T-helper 22 cell (primary cell): Measurements from ENCODE around the gene RINL.
A peak's percentile ranks its signal among the peaks of the same experiment; 100 is the strongest.
"Not testable (repeated sequence)": the region's sequence is repeated elsewhere in the genome, so short reads cannot be mapped to it uniquely, and the experiment has no call there.

Source experiments
- DNase-seq: peaks from one replicate; pipeline ENCODE4 v3.0.0-alpha.2; 2020; ENCODE audit warnings: low read depth

RINL gene

DNA sequence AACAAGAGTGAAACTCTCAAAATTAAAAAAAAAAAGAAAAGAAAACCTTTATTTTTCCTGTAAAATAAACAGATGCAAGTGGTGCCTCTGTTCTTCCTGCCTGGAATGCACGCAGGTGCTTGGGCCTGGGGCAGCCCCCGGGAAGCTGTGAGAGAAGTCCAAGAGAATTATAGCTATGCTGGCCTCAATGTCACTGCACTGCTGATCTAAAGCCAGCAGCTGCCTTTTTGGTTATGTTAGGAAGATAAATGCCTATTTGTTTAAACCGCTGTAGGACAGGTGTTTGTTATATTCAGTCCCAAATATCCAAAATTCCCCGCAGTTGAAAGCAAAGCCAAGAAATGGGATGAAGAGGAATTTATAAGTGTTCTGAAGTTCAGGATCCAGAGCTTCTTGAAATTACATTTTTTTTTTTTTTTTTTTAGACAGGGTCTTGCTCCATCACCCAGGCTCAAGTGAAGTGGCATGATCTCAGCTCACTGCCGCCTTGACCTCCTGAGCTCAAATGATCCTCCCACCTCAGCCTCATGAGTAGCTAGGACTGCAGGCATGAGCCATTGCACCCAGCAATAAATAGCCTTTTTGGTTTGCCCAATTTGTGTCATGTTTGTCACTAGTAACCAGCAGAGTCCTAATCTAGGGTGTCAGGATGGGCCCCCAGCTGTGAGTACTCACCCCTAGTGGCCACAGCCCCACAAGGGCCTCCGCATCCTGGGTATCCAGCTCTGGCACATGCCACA, 2.2 kb downstream of the RINL start:
- DNase-seq = no peak

DNA sequence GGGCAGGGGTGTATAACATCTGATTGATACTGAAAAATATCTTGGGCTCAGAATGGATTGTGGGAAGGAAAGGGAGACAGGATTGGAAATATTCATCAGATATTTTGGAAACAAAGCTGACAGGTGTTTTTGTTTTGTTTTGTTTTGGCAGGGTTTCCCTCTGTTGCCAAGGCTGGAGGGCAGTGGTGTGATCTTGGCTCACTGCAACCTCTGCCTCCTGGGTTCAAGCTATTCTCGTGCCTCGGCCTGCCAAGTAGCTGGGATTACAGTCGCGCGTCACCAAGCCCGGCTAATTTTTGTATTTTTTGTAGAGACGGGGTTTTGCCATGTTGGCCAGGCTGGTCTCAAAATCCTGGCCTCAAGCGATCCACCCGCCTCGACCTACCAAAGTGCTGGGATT, 4.7 kb downstream of the RINL start:
- DNase-seq = not testable (repeated sequence)

DNA sequence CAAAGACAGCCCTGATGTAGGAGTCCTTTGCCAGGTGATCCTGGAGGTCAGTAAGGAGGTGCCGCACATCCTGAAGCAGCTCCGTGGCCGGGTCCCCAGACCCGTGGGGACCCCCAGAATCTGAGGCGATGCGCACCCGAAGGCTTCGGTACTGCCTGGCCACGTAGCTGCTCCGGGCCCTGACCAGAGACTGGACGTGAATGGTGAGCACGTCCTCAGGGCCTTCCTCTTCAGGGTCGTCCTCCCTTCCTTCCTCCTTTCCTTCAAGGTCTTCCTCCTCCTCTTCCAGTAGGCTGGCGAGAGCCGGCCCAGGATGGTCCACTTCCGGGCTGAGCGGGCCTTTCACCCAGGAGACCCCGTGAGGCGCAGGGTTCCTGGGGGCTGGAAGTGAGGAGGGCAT, 7.5 kb downstream of the RINL start:
- no peak for DNase-seq

DNA sequence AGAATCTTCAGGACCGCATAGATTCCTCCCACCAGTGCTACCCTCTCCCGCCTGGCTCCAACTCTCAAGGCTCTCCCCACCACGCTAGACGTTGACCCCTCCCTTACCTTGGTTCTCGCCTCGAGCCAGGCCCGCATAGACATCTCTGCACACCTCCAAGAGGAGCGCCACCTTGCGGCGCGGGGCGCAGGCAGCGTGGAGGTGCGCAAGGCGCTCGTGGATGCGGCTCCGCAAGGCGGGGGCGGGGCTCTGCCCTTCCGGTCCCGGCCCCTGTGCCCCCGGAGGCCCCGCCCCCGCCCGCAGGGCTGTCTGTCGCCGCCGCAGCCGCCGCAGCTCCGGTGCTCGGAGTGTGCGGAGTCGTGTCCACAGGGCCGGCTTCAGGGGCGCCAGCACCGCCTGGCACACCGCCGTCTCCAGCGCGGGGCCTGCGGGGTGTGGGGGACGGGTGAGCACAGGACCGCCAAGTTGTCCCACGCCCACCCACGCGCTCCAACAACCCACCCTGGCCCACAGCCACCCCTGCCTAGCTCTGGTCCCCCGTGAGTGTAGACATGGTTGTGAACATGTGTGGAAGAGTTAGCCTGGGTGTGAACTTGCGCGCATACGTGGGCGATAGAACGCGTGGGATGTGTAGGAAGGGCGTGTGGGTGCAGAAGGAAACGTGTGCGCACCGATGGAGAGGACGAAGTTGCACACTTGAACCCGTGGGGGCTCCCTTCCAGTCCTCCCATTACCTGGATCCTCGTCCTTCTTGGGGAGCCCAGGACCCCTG, 8.1 kb downstream of the RINL start:
- peak; percentile 87 for DNase-seq

DNA sequence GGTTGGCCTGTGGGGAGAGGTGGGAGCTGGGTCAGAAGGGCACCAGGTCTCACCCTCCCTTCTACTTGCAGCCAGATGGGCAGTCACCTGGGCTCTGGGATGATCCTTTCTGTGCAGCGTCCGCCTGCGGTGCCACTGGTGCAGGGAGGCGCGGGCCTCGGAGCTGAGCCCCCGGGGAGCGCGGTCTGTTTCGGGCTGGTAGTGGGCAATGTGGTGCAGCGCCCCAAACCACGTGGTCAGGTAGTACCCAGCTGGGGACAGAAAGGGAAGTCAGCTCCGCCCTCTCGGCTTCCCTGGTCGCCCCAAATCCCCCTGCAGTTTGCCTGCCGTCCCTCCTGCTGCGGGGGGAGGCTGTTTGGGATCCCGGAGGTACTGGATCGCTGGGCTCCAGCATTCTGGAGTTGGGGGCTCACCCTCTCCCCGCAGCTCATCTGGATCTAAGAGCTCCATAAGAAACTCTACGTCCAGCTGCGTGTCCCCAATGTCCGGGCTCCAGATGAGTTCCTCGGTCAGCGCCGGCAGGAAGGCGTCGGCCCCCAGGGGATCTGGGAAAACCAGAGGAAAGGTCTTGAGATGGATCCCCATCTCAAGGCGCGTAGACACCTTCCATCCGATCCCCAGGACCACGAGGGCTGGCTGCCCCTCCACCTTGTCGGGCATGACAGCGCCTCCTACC, 8.8 kb downstream of the RINL start:
- no peak for DNase-seq

DNA sequence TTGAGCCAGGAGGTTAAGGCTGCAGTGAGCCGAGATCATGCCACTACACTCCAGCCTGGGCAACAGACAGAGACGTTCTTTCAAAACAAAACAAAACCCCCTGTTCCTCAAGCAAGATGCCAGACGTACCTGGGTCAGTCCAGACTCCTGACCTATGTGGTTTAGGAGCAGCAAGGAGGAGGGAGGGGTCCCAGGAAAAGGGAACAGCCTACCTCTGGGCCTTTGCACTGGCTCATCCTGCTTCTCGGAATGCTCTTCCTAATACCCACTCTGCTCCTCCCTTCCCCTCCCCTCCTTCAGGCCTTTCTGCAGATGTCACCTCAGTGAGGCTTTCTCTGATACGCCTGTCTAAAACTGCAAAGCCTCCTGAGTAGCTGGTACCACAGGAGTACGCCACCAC, 9.5 kb downstream of the RINL start:
- DNase-seq = no peak

DNA sequence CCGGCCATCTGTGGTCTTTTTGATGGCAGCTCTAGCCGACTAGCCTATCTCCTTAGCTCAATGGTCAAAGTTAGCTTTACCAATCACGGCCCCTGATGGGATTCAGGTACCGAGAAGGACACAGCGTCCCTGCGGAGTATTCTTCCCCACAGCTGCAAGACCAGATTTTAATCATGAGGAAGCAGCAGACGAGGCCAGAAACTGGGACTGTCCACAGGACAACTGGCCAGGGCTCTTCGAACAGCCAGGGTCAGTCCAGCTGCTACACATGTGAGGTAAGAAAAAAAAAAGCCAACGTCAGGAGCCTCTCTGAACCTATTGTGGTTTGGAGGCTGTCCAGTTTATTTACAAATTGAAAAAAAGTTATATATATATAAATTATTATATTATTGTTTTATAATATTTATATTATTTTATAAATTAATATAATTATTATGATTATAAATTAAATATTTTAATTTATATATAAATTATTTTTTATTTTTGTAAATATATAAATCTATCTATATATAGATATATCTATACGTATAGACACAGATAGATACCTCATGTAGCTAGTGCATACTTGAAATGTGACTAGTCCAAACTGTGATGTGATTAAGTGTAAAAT, 10.8 kb downstream of the RINL start:
- DNase-seq = no peak

DNA sequence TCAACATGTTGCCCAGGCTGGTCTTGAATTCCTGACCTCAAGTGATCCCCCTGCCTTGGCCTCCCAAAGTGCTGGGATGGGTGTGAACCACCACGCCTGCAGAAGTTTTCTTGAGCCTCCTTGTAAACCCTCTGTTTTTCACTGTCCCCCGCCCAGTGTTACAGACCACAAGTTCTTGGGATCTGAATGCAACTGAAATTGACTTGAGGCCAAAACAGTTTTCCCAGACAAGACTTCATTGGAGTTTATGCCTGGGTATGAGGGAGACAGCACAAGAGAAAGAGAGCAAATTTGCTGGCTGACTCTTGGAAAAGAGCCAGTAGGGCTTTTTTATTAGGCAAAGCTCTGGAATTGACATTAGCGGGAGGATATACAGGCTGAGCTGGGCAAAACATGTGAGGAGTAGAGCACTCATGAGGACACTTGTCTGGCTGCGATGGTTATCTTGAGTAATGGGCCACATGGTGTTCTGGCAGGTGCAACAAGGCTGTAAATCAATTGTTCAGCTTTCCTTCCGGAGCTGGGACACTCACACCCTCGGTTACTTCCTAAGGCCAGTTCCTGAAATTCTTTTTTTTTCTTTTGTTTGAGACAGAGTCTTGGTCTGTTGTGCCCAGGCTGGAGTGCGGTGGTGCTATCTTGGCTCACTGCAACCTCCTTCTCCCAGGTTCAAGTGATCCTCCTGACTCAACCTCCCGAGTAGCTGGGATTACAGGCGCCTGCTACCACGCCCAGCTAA, 15.6 kb downstream of the RINL start:
- DNase-seq = no peak

DNA sequence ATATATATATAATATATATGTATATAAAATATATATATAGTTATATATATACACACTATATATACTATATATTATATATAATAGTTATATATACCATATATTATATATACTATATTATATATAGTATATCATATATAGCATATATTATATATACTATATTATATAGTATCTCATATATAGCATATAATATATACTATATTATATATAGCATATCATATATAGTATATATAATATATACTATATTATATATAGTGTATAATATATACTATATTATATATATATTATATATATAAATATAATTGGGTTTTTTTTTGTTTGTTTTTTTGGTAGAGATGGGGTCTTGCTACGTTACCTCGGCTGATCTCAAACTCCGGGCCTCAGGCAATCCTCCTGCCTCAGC, 16.7 kb downstream of the RINL start:
- DNase-seq = no peak

DNA sequence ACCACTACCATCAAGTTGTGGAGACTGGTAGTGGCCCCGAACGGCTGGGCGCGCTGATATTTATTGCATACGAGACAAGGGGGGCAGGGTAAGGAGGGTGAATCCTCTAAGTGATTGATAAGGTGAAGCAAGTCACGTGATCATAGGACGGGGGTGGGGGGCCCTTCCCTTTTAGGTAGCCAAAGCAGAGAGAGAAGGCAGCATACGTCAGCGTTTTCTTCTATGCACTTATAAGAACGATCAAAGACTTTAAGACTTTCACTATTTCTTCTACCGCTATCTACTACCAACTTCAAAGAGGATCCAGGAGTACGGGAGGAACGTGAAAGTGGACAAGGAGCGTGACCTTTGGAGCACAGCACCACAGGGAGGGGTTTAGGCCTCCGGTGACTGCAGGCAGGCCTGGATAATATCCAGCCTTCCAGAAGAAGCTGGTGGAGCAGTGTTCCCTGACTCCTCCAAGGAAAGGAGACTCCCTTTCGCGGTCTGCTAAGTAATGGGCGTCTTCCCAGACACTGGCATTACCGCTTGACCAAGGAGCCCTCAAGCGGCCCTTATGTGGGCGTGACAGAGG, 18.4 kb downstream of the RINL start:
- not testable (repeated sequence) for DNase-seq

DNA sequence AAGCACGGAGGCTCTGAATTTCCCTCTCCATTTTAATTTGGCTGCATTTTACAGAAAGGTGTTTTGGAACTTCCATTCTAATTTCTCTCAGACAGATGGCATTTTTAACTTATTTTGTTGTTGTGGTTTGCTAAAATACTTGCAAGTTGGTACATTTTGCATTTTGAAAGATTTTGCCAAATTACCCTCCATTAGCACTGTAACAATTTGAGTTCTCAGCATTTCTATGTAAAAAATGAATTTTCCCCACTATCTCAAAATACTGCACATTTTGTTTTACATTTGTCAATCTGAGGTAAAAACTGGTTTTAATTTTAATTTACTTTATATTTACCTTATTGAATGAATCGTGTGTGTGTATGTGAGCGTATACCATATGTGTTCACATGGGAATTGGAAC, 21.3 kb downstream of the RINL start:
- DNase-seq = no peak

DNA sequence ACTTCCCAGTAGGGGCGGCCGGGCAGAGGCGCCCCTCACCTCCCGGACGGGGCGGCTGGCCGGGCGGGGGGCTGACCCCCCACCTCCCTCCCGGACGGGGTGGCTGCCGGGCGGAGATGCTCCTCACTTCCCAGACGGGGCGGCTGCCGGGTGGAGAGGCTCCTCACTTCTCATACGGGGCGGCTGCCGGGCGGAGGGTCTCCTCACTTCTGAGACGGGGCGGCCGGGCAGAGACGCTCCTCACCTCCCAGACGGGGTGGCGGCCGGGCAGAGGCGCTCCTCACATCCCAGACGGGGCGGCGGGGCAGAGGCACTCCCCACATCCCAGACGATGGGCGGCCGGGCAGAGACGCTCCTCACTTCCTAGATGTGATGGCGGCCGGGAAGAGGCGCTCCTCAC, 22.3 kb downstream of the RINL start:
- not testable (repeated sequence) for DNase-seq

DNA sequence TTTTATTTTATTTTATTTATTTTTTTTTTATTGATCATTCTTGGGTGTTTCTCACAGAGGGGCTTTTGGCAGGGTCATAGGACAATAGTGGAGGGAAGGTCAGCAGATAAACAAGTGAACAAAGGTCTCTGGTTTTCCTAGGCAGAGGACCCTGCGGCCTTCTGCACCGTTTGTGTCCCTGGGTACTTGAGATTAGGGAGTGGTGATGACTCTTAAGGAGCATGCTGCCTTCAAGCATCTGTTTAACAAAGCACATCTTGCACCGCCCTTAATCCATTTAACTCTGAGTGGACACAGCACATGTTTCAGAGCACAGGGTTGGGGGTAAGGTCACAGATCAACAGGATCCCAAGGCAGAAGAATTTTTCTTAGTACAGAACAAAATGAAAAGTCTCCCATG, 23.1 kb downstream of the RINL start:
- DNase-seq = not testable (repeated sequence)

DNA sequence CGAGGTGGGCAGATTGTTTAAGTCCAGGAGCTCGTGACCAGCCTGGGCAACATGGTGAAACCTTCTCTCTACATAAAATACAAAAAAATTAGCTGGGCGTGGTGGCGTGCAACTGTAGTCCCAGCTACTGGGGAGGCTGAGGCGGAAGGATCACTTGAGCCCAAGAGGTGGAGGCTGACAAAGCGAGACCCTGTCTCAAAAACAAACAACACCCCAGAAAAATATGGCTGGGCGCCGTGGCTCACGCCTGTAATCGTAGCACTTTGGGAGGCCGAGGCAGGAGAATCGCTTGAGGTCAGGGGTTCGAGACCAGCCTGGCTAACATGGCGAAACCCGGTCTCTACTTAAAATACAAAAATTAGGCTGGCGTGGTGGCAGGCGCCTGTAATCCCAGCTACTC, 24.9 kb downstream of the RINL start:
- DNase-seq = no peak

DNA sequence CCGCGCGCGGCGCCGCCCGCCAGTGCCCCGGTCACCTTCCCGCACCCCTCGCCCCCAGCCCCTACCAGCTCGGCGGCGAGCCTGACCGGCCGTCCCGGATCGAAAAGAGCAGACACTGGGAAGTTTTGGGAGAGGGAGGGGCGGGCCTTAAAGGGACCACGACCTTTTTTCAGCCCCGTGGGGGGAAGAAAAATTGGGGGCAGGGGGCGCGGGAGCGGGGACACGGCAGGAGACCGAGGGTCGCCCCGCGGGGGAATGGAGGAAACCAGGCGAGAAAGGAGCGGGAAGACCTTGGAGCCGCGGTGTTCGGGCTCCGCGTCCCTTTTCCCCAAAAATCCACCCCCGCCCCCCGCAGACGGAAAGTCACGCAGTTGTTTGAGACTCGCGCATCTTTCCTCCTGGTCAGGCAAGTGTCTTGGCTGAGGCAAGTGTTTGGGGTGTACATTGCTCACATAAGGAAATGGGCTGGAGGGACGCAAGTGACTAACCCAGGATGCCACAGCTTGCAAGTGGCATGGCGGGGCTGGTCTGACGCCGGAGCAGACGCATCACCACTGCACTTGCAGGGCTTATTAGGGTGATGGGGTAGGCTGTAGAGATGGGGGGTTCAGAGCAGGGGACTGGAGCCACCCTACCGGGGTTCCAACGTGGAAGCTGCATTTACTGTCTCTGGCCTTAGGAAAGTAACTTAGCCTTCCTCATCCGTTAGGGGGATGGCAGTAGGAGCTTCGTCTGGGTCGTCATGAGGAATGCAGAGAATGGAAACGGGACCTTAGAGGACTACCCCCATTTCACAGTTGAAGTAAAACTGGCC, 25.6 kb downstream of the RINL start:
- peak; percentile 59 for DNase-seq

DNA sequence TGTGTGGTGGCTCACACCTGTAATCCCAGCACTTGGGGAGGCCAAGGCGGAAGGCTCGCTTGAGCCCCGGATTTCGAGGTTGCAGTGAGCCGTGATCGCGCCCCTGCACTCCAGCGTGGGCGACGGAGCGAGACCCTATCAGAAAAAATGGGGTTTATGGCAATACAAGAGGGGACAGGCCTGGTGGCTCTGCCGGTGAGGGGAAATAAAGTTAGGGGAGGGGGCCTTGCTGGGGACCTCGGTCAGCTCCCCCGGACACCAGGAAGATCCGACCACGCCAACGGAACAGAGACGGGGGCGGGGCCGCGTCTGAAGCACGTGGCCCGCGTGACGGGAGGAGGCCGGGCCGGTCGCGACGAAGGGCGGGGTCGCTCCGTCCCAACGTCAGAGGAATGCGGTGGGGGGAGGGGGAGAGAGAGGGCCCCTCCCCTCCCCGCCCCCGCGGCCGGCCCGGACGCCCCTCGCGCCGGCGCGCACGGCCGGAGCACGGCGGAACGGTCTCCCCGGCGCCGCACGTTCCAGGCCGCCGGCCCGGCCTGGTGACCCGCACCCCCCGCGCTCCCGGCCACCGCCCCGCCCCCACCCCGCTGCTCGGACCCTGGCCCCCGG, 26.3 kb downstream of the RINL start:
- DNase-seq = peak; percentile 81

DNA sequence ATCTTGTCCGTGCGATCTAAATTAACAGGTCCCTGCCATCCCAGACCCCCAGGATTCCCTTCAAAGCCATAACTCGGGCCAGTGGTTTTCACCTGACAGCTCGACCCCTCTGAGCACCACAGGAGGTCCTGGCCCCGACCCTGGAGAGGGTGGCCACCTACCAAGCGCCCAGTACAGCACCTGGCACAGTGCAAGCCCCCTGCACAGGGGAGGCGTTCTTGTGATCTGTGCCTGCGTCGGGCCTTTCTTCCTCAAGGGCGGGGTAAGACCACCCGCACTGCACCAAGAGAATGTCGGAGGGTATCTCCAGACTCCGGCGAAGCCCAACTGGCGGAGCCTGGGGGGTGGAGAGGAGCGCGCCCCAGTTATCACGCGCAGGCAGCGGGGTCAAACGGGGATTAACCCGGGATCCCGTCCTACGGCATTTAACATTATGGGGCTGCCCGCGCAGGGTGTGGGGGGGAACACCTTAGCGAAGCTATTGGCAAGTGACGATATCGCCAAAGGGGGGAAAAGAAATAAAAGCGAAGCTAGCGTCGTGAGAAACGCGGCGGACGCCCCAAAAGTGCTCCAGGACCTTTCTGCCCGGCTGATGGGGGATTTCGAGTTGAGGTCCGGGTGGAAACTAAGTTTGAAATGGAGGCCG, 27.0 kb downstream of the RINL start:
- DNase-seq = peak; percentile 23

DNA sequence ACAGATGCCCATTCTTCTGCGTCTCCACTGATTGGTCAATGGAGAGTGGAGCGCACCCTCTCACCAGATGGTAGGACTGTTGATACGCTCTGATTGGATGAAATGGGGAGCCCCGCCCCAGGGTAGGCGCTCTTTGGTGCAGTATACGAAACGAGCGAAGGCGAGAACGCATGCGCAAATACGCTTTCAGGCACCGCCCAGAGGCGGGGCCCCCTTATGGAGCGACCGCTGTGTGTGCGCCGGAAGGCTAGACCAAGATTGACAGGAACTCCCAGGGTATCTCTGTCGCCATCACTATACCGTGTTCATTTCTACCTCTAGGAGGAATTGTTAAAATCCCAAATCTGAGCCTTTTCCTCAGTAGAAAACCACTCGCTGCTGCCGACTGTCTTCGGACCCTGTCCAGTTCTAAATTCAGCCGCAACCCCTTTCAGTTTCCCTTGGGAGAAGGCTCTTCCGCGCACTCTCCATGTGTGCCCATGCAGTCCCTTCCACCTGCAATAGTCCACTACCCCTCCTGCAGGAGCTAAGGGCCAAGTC, 27.6 kb downstream of the RINL start:
- no peak for DNase-seq

DNA sequence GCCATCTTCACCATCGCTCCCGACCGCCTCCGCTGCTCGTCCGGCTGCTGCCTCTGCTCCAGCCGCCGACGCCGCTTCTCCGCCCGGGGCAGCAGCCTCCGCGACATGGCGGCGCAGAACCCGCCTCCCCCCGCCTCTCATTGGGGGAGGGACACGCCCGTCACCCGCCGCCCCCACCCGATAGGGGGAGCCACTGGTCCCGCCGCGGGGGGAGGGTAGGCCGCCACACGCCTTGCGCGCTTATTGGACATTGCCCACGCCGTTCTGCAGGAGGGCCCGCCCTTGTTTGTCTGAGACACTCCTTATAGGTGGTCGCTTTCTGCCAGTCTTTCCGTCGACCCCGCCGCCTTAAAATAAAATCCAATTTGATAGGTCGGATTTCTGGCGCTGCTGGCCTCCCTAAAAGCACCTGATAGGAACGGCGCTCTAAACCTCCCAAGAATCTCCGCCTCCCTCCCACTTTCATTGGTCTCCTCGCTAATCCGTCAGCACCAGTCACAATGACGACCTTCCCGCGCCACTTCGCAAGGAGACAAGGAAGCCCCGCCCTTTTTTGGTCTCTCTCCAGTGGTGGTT, 28.1 kb downstream of the RINL start, which contains the start of gene HNRNPL:
Gene HNRNPL (minus strand): TSS at position 127 of the 576 bp plus-strand sequence. CDS start 20 bp downstream, at position 107.
- DNase-seq = peak; percentile 100
